ENCODE results near the gene PIGL. TPM values are rescaled to one million over a fixed set of nuclear protein-coding genes. Genes with fewer than 3 reads are reported as not detected.
"Not testable (repeated sequence)": the region's sequence is repeated elsewhere in the genome, so short reads cannot be mapped to it uniquely, and the experiment has no call there.

PIGL gene
- total and polyA plus RNA-seq, 2 donors (not counting 1 experiment from before 2014, with no cell fraction given) = 86.7 to 88.2 TPM

DNA sequence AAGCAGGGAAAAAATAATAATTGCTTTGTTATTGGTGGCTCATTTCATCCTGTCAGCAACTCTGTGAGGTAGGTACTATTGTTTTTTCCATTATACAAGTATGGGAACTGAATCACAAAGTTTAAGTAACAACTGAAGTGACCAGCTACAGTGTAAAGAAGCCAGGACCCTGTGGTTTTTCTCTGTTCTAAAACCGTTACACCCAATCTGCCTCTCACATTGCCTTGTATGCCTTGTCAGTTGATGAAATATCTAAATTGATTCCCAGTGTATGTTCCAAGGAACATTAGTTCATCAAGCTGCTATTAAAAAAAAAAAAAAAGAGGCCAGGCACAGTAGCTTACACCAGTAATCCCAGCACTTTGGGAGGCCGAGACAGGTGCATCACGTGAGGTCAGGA, 5.4 kb downstream of the PIGL start:
- ChIA-PET POLR2A (no interaction called here), CTCF (interaction anchor here (0.5 kb wide), 1 partner anchor 21 kb away, joined by 3 read pairs; no protein-coding TSS in a partner anchor)
- TF ChIP-seq EZH2 (IDR thresholded peaks at IDR 0.05; ENCODE audit: borderline replicate concordance, insufficient read depth, low read depth, low read length, poor library complexity, severe bottlenecking) (no peak), CTCF (IDR thresholded peaks at IDR 0.05) (no peak)
- H3K27ac Mint-ChIP-seq = no peak overlapping the region
- no peaks in the 10 kb centered on the region for H3K27me3 ChIP-seq (replicated peaks in 1 of 4; ENCODE audit: control extremely low read depth in 1 of 4, control insufficient read depth in 3 of 4, insufficient read depth in 4 of 4, low read length in 3 of 4)
- intact Hi-C loops (cut with micrococcal nuclease) = no loop called here
- no peak overlapping the region for H2AFZ ChIP-seq (ENCODE audit: insufficient read depth, low read depth, low read length, poor library complexity, severe bottlenecking)
- H3K4me3 ChIP-seq (ENCODE audit: control extremely low read depth in 1 of 5, extremely low read depth in 1 of 5, insufficient read depth in 1 of 5, low read depth in 2 of 5, low read length in 4 of 5) = no peak overlapping the region
- peaks cover 4% of the 10 kb centered on the region in 2 experiments for H3K36me3 ChIP-seq (replicated peaks in 1 of 2; ENCODE audit: control extremely low read depth in 1 of 2, control insufficient read depth in 1 of 2, extremely low read depth in 1 of 2, insufficient read depth in 2 of 2, low read length in 1 of 2)
- H3K9me3 ChIP-seq (ENCODE audit: control extremely low read depth in 1 of 3, control insufficient read depth in 2 of 3, insufficient read depth in 1 of 3, low read length in 2 of 3) = no peaks in the 10 kb centered on the region
- H3K79me2 ChIP-seq (ENCODE audit: control insufficient read depth, insufficient read depth, low read length) = peaks cover 28% of the 10 kb centered on the region
- no peaks in the 10 kb centered on the region for H4K20me1 ChIP-seq (ENCODE audit: control insufficient read depth, insufficient read depth, low read length, poor library complexity, severe bottlenecking)
- H3K4me2 ChIP-seq (replicated peaks; ENCODE audit: low read depth, low read length, poor library complexity, severe bottlenecking) = no peak overlapping the region
- no peak overlapping the region for H3K27ac ChIP-seq (ENCODE audit: low read length in 2 of 2)
- H3K4me3 Mint-ChIP-seq = no peak overlapping the region
- H3K9me3 Mint-ChIP-seq (ENCODE audit: insufficient read depth) = no peaks in the 10 kb centered on the region
- no peak for ATAC-seq (ENCODE audit: low read depth)
- peaks cover 10% of the 10 kb centered on the region for H3K4me1 Mint-ChIP-seq
- no peak for DNase-seq
- H3K27me3 Mint-ChIP-seq = no peaks in the 10 kb centered on the region
- H3K9ac ChIP-seq (ENCODE audit: low read length) = no peak overlapping the region
- peaks cover 5% of the 10 kb centered on the region in 2 donors for H3K4me1 ChIP-seq (ENCODE audit: control insufficient read depth in 2 of 2, insufficient read depth in 2 of 2, low read length in 2 of 2)
- WGBS (ENCODE audit: insufficient coverage) = no CpG with 5 or more reads among the region's 3 CpGs

DNA sequence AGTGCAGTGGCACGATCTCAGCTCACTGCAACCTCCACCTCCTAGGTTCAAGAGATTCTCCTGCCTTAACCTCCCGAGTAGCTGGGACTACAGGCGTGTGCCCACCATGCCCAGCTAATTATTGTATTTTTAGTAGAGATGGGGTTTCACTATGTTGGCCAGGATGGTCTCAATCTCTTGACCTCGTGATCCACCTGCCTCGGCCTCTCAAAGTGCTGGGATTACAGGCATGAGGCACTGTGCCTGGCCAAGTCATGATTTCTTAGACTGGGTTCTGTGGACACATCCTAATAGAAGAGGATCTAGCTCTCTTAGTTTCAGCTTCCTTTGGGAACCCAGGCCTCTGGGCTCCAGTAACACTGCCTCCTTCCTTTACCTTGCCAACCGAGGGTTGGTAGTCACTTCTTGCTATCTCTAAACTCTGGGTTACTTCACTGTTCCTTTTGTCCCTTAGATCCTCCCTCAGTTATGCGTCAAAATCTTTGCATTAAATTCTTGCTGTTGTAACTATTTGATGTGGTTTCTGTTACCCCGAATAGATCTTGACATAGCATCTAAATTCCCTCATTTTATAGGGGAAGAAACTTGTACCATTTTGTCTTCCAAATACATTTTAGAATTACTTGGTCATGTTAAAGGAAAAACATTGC, 13.0 kb downstream of the PIGL start:
- H3K4me3 ChIP-seq (ENCODE audit: control extremely low read depth in 1 of 5, extremely low read depth in 1 of 5, insufficient read depth in 1 of 5, low read depth in 2 of 5, low read length in 4 of 5); POLR2A ChIA-PET; H3K9me3 Mint-ChIP-seq (ENCODE audit: insufficient read depth); H3K27me3 ChIP-seq (replicated peaks in 1 of 4; ENCODE audit: control extremely low read depth in 1 of 4, control insufficient read depth in 3 of 4, insufficient read depth in 4 of 4, low read length in 3 of 4); H2AFZ ChIP-seq (ENCODE audit: insufficient read depth, low read depth, low read length, poor library complexity, severe bottlenecking); ATAC-seq (ENCODE audit: low read depth); H3K27me3 Mint-ChIP-seq; H3K9me3 ChIP-seq (ENCODE audit: control extremely low read depth in 1 of 3, control insufficient read depth in 2 of 3, insufficient read depth in 1 of 3, low read length in 2 of 3); H3K36me3 ChIP-seq (replicated peaks in 1 of 2; ENCODE audit: control extremely low read depth in 1 of 2, control insufficient read depth in 1 of 2, extremely low read depth in 1 of 2, insufficient read depth in 2 of 2, low read length in 1 of 2); intact Hi-C loops (cut with micrococcal nuclease); H3K4me1 ChIP-seq (ENCODE audit: control insufficient read depth in 2 of 2, insufficient read depth in 2 of 2, low read length in 2 of 2); H4K20me1 ChIP-seq (ENCODE audit: control insufficient read depth, insufficient read depth, low read length, poor library complexity, severe bottlenecking); H3K4me2 ChIP-seq (replicated peaks; ENCODE audit: low read depth, low read length, poor library complexity, severe bottlenecking); DNase-seq; H3K9ac ChIP-seq (ENCODE audit: low read length); H3K27ac ChIP-seq (ENCODE audit: low read length in 2 of 2); H3K4me1 Mint-ChIP-seq; H3K4me3 Mint-ChIP-seq; CTCF ChIA-PET; H3K27ac Mint-ChIP-seq: not testable (repeated sequence)
- 87% methylated on average over 3 of the region's 8 CpGs for whole genome bisulfite sequencing (ENCODE audit: insufficient coverage)
- peaks cover 30% of the 10 kb centered on the region for H3K79me2 ChIP-seq (ENCODE audit: control insufficient read depth, insufficient read depth, low read length)

Measured in B cell (primary cell).